GM12875 (cell line): ENCODE results near the gene SLC25A30.

Experiments
- H3K4me3 ChIP-seq: one replicate; pipeline ENCODE4 v1.5.1; 2011; ENCODE audit warnings: low read depth, low read length, control low read depth
- TF ChIP-seq, protein P1 (sequence below): IDR thresholded peaks from 2 replicates; pipeline ENCODE4 v1.5.1; 2011; ENCODE audit warnings: low read depth, mild to moderate bottlenecking, control low read depth, inconsistent platforms, low read length, moderate library complexity, borderline replicate concordance; ENCODE audit not compliant: insufficient read depth

The SLC25A30 gene

DNA sequence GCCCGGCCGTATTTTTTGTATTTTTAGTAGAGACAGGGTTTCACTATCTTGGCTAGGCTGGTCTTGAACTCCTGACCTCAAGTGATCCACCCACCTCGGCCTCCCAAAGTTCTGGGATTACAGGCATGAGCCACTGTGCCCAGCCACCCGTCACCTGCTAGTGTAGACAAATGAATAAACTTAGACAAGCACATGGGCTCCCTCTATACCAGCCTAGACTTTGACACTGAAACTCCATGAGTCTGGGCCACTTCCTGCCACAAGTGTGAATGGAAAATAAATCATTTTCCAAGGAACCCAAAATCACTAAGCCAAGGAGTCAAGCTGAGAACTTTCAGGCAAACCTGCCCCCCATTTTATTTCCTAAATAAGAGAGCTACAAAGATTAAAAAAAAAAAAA is 50.2 kb downstream of the SLC25A30 start:
- TF ChIP-seq, protein P1, sequence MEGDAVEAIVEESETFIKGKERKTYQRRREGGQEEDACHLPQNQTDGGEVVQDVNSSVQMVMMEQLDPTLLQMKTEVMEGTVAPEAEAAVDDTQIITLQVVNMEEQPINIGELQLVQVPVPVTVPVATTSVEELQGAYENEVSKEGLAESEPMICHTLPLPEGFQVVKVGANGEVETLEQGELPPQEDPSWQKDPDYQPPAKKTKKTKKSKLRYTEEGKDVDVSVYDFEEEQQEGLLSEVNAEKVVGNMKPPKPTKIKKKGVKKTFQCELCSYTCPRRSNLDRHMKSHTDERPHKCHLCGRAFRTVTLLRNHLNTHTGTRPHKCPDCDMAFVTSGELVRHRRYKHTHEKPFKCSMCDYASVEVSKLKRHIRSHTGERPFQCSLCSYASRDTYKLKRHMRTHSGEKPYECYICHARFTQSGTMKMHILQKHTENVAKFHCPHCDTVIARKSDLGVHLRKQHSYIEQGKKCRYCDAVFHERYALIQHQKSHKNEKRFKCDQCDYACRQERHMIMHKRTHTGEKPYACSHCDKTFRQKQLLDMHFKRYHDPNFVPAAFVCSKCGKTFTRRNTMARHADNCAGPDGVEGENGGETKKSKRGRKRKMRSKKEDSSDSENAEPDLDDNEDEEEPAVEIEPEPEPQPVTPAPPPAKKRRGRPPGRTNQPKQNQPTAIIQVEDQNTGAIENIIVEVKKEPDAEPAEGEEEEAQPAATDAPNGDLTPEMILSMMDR, result no peak
- no peak overlapping the region for H3K4me3 ChIP-seq

DNA sequence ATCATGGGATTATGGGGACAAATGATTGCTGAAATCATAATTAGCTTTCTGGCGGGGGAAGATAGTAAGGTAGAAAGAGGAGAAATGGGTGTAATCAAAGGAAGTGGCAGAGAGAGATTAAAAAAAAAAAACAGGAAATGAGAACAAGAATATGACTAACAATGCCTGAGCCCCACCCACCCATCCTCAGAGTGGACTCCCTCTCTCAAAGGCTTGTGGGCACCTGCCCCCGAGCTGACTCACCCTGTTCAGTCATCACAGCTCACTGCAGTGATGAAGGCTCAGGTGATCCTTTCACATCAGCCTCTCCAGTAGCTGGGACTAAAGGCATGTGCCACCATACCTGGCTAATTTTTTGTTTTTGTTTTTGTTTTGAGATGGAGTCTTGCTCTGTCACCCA is 50.8 kb downstream of the SLC25A30 start:
- TF ChIP-seq, protein P1, result no peak
- H3K4me3 ChIP-seq, result no peak overlapping the region

DNA sequence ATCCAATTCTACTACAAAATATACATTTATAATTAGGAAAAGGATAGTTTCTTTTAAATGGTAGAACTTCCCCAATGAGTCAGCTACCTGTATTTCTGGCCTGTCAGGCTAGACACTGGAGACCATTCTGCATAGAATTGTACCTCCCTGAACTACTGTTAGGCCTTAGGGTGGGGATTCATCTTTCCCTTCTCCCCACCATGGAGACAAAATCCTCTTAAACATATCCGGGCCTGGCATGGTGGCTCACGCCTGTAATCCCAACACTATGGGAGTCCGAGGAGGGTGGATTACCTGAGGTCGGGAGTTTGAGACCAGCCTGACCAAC is 52.7 kb downstream of the SLC25A30 start:
- TF ChIP-seq, protein P1, result no peak
- H3K4me3 ChIP-seq, result no peak overlapping the region

DNA sequence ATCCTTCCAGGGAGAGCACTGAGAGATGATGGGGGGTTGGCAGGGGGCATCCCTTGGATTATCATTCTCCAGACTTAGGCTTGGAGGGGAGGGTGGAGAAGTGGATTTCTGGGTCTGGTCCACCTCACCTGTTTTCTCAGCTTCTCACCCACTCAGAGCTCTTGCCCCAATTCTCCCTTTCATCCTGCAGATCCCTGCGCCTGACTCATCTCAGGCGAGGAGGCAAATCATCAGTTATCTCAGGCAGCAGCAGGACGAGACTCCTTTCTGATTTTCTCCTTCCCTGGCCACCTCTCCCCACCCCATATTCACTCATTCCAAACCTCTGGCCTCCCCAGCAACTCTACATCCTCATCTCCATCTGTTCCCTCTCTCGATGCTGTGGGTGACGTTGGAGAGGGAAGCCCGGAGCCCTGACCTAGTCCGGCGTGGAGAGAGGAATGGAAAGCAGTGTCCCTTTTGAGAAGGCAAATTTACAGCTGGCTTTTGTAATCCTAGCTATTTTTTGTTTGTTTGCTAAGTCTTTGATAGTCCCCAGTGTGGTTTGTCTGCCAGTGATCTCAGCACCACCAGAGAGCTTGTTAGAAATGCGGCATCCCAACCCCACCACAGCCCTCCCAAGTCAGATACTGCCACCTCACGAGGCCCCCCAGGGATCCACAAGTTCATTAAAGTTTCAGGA is 53.2 kb downstream of the SLC25A30 start:
- TF ChIP-seq, protein P1, result no peak
- no peak overlapping the region for H3K4me3 ChIP-seq

DNA sequence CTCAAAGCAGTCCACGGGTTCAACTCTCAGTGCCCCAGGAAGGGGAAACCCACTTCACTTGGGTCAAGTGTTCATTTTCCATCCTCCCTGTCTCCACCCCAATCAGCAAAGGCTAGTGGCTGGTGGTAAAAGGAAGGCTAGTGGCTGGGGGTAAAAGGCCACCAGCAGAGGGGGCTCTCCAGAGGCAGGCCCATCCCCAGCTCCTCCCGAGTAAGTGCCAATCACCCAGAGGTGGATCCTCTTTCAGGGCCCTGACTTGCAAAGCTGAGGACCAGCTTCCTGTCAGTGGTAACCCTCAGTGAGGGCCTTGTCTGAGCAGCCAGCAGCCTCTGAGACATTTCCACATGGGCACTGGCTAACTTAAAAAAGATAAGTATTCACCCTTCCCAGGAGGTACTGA is 55.2 kb downstream of the SLC25A30 start:
- H3K4me3 ChIP-seq, result no peak overlapping the region
- TF ChIP-seq, protein P1, result 0 out of 2 replicates have a peak, but pooled peaks have one; percentile 26

DNA sequence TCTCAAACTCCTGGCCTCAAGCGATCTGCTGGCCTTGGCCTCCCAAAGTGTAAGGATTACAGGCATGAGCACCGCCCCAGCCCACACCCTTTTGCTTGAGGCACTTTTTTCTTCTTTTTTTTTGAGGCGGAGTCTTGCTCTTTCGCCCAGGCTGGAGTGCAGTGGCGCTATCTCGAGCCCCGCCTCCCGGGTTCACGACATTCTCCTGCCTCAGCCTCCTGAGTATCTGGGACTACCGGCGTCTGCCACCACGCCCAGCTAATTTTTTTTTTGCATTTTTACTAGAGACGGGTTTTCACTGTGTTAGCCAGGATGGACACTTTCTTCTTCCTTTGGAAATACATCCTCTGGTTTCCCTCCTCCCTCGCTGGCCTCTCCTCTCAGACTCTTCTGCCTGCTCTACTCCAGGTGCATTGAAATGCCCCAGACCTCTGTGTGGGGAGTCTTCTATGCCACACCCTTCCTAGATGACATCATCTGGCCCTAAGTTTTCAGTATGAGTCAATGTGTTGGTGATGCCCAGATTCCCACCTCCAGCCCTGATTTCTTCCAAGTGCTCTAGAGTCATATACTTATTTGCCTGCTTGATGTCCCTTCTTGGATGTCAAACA is 56.5 kb downstream of the SLC25A30 start:
- H3K4me3 ChIP-seq, result no peak overlapping the region
- TF ChIP-seq, protein P1, result no peak
